Ectodermal cell (in vitro differentiated cells): ENCODE measurements around the gene DYNC1H1.

ENCODE experiments used
- H3K27ac ChIP-seq: 2 replicates; pipeline ENCODE4 v1.7.0; 2013; ENCODE audit warnings: mild to moderate bottlenecking, low read depth, low read length; ENCODE audit not compliant: insufficient read depth, poor library complexity, severe bottlenecking
- H3K27me3 ChIP-seq: 2 replicates; pipeline ENCODE4 v1.7.0; 2013; ENCODE audit warnings: mild to moderate bottlenecking, low read length; ENCODE audit not compliant: insufficient read depth, control insufficient read depth, poor library complexity, severe bottlenecking
- H3K36me3 ChIP-seq: one replicate; pipeline ENCODE4 v1.7.0; 2013; ENCODE audit warnings: low read length; ENCODE audit not compliant: control insufficient read depth, insufficient read depth
- H3K4me1 ChIP-seq: one replicate; pipeline ENCODE4 v1.7.0; 2013; ENCODE audit warnings: low read length; ENCODE audit not compliant: control insufficient read depth, insufficient read depth
- H3K4me3 ChIP-seq: 2 replicates; pipeline ENCODE4 v1.7.0; 2013; ENCODE audit warnings: low read depth, low read length, control low read depth; ENCODE audit not compliant: insufficient read depth
- H3K9me3 ChIP-seq: 2 replicates; pipeline ENCODE4 v1.7.0; 2013; ENCODE audit warnings: mild to moderate bottlenecking, low read length, moderate library complexity; ENCODE audit not compliant: control insufficient read depth
- WGBS, 2 experiments: methylation state at CpG; one replicate each; pipeline ENCODE4 v1.1.7; 2013; ENCODE audit warnings: missing lambda C conversion rate in 2 of 2; 5-methylcytosine and 5-hydroxymethylcytosine counted together

Gene DYNC1H1

DNA sequence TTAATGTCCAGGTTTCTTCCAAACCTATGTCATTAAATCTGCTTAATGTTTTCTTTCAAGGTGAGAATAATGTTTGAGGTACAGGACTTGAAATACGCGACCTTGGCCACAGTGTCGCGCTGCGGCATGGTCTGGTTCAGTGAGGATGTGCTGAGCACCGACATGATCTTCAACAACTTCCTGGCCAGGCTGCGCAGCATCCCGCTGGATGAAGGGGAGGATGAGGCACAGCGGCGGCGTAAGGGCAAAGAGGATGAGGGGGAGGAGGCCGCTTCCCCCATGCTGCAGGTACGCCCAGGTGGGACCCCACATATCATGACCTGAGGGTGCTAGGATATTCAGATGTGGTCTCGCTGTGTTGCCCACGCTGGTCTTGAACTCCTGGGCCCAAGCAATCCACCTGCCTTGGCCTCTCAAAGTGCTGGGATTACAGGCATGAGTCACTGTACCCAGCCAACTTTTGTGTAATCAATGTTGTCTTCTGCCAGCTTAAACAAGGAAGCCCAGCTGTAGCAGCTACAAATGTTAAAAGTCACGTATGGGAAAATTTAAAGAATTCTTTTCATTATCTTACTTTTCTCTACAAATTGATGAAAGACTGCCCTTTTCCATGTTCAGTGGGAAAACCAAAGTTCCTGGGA lies 50.8 kb downstream of the DYNC1H1 start:
- Histone ChIP-seq H3K36me3 (peaks cover 88% of the 10 kb centered on the region), H3K9me3 (no peaks in the 10 kb centered on the region), H3K27ac (no peak overlapping the region), H3K4me3 (no peak overlapping the region), H3K27me3 (no peaks in the 10 kb centered on the region), H3K4me1 (no peaks in the 10 kb centered on the region)
- 97% methylated on average over 16 of the region's 16 CpGs for WGBS, 2 experiments

DNA sequence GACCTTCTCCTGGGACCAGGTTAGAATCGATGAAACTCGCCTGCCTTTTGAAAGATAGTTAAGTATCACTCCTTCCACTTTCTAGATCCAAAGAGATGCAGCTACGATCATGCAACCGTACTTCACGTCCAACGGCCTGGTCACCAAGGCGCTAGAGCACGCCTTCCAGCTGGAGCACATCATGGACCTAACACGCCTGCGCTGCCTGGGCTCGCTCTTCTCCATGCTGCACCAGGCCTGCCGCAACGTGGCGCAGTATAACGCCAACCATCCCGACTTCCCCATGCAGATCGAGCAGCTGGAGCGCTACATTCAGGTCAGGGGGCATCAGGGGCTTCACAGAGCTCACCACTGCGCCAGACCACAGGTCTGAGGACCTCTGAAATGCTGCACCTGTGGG lies 51.4 kb downstream of the DYNC1H1 start:
- Histone ChIP-seq H3K4me3 (no peak overlapping the region), H3K27ac (no peak overlapping the region), H3K4me1 (no peaks in the 10 kb centered on the region), H3K36me3 (peaks cover 88% of the 10 kb centered on the region), H3K27me3 (no peaks in the 10 kb centered on the region), H3K9me3 (no peaks in the 10 kb centered on the region)
- 96 to 97% methylated on average over 19 of the region's 19 CpGs for WGBS, 2 experiments

DNA sequence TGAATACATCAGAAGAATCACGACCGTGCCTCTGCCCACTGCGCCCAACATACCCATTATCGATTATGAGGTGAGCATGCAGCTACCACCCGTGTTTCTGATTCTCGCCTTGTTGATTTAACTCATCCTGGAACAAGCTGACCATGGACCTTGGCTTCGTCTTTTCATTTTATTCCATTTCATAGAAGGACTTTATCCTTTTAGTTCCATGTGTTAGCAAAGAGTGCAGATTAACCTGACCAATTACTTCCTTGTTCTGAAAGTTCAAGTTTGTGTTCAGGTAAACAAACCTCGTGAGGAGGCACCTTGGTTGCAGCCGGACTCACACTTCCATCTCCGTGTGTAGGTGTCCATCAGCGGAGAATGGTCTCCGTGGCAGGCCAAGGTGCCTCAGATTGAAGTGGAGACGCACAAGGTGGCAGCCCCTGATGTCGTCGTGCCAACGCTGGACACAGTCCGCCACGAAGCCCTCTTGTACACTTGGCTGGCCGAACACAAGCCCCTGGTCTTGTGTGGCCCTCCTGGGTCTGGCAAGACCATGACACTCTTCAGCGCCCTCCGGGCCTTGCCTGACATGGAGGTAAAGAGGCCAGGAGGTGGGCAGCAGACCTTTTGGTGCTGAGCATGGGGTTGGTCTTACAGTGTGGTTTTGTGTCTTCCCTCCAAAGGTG lies 52.2 kb downstream of the DYNC1H1 start:
- Histone ChIP-seq H3K27ac (no peak overlapping the region), H3K4me1 (no peaks in the 10 kb centered on the region), H3K9me3 (no peaks in the 10 kb centered on the region), H3K36me3 (peaks cover 88% of the 10 kb centered on the region), H3K27me3 (no peaks in the 10 kb centered on the region), H3K4me3 (no peak overlapping the region)
- 96 to 97% methylated on average over 21 of the region's 21 CpGs for WGBS, 2 experiments

DNA sequence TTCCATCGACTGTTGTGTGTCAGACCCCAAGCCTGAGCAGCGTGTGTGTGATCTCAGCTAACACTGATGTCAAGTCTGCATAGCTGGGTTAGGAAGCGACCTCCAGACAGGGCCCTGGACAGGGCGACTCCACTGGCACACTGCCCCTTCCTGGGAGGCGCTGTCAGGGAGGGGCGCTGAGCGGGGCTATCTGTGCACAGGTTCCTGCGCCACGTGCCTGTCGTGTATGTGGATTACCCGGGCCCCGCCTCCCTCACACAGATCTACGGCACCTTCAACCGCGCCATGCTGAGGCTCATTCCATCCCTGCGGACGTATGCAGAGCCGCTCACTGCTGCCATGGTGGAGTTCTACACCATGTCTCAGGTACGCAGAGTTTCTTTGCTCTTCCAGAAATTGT lies 53.9 kb downstream of the DYNC1H1 start:
- Histone ChIP-seq H3K27me3 (no peaks in the 10 kb centered on the region), H3K4me1 (no peaks in the 10 kb centered on the region), H3K4me3 (no peak overlapping the region), H3K9me3 (no peaks in the 10 kb centered on the region), H3K27ac (no peak overlapping the region), H3K36me3 (peaks cover 81% of the 10 kb centered on the region)
- 95 to 96% methylated on average over 19 of the region's 19 CpGs for WGBS, 2 experiments

- H3K4me3 ChIP-seq: no peak overlapping the region
- WGBS, 2 experiments: 93 to 94% methylated on average over 8 to 9 of the region's 9 CpGs
- peaks cover 81% of the 10 kb centered on the region for H3K36me3 ChIP-seq
- H3K9me3 ChIP-seq: no peaks in the 10 kb centered on the region
- H3K4me1 ChIP-seq: no peaks in the 10 kb centered on the region
- H3K27ac ChIP-seq: no peak overlapping the region
- no peaks in the 10 kb centered on the region for H3K27me3 ChIP-seq
Measured at GRCh38 chr14:102019006-102019540, 54.7 kb downstream of the DYNC1H1 start.

GRCh38 chr14:102020058-102020971 lies 55.9 kb downstream of the DYNC1H1 start:
- H3K27me3 ChIP-seq: no peaks in the 10 kb centered on the region
- H3K36me3 ChIP-seq: peaks cover 75% of the 10 kb centered on the region
- WGBS, 2 experiments: 95% methylated on average over 13 of the region's 13 CpGs
- H3K9me3 ChIP-seq: no peaks in the 10 kb centered on the region
- H3K4me1 ChIP-seq: no peaks in the 10 kb centered on the region
- no peak overlapping the region for H3K4me3 ChIP-seq
- H3K27ac ChIP-seq: no peak overlapping the region

DNA sequence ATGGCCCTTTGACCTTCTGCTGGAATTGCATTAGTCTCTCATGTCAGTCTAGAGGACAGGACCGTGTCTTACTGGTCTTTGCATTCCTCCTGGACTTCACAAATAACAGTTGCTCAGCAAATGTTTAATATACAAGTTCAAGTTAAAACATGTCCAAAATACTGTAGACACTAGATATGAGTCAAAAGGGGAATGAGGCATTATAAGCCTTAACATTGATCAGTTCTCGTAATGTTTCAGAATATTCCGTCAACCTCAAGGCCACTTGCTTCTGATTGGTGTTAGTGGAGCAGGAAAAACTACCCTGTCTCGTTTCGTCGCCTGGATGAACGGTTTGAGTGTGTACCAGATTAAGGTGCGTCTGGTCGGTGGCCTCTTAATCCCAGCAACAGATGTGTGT lies 62.6 kb downstream of the DYNC1H1 start:
- no peaks in the 10 kb centered on the region for H3K27me3 ChIP-seq
- H3K9me3 ChIP-seq: no peaks in the 10 kb centered on the region
- H3K4me3 ChIP-seq: no peak overlapping the region
- no peak overlapping the region for H3K27ac ChIP-seq
- H3K36me3 ChIP-seq: peaks cover 74% of the 10 kb centered on the region
- 93 to 96% methylated on average over 9 of the region's 9 CpGs for WGBS, 2 experiments
- H3K4me1 ChIP-seq: no peaks in the 10 kb centered on the region

DNA sequence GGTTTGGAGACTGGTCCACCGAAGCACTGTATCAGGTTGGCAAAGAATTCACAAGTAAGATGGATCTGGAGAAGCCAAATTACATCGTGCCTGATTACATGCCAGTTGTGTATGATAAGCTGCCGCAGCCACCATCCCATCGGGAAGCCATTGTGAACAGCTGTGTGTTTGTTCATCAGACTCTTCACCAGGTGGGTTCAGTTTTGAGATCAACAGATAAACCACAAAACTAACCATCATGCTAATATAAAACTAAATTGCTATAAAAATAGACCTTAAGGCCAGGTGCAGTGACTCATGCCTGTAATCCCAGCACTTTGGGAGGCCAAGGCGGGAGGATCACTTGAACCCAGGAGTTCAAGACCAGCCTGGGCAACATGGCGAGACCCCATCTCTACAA lies 63.6 kb downstream of the DYNC1H1 start:
- 97% methylated on average over 6 of the region's 6 CpGs for WGBS, 2 experiments
- Histone ChIP-seq H3K36me3 (peaks cover 78% of the 10 kb centered on the region), H3K4me1 (no peaks in the 10 kb centered on the region), H3K27ac (no peak overlapping the region), H3K27me3 (no peaks in the 10 kb centered on the region), H3K9me3 (no peaks in the 10 kb centered on the region), H3K4me3 (no peak overlapping the region)

DNA sequence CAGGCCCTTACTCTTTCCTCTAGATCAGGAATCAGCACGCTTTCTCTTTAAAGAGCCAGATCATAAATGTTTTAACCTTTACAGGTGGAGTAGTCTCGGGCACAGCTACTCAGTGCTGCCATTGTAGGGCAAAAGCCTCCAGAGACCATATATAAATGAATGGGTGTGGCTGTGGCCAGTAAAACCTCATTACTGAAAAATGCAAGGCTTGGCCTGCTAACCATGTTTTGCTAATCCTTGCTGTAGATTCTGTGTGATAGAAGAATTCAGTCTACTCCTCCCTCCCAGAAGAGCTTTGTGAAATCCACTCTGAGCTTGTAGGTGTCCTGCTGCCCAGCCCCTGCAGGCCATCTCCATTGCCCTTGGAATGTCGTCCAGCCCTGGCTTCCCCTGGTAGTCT lies 64.4 kb downstream of the DYNC1H1 start:
- 95% methylated on average over 3 of the region's 3 CpGs for WGBS, 2 experiments
- H3K36me3 ChIP-seq: peaks cover 77% of the 10 kb centered on the region
- no peak overlapping the region for H3K27ac ChIP-seq

GRCh38 chr14:102029956-102030355 lies 65.6 kb downstream of the DYNC1H1 start:
- no peaks in the 10 kb centered on the region for H3K9me3 ChIP-seq
- no peaks in the 10 kb centered on the region for H3K4me1 ChIP-seq
- H3K36me3 ChIP-seq: peaks cover 77% of the 10 kb centered on the region
- no peak overlapping the region for H3K27ac ChIP-seq
- 96 to 98% methylated on average over 2 of the region's 2 CpGs for WGBS, 2 experiments
- no peaks in the 10 kb centered on the region for H3K27me3 ChIP-seq
- H3K4me3 ChIP-seq: no peak overlapping the region

More for the DNA sequence above, 64.4 kb downstream of the DYNC1H1 start:
- H3K9me3 ChIP-seq: no peaks in the 10 kb centered on the region
- no peak overlapping the region for H3K4me3 ChIP-seq
- H3K27me3 ChIP-seq: no peaks in the 10 kb centered on the region
- no peaks in the 10 kb centered on the region for H3K4me1 ChIP-seq
